AG10803 (cell line): ENCODE data around the gene SLC5A1.
"Not testable (repeated sequence)": the region's sequence is repeated elsewhere in the genome, so short reads cannot be mapped to it uniquely, and the experiment has no call there.

Experiments used
- DNase-seq: peaks from one replicate; pipeline ENCODE4 v3.0.0; 2010; ENCODE audit warnings: low read depth
- H3K4me3 ChIP-seq: 2 replicates; pipeline ENCODE4 v1.5.1; 2011; ENCODE audit warnings: mild to moderate bottlenecking, low read length, control low read depth
- TF ChIP-seq, protein P1 (sequence below): conservative IDR thresholded peaks from 2 replicates; pipeline ENCODE4 v1.5.1; 2011; ENCODE audit warnings: mild to moderate bottlenecking, low read length, control low read depth, inconsistent platforms

The SLC5A1 gene

DNA sequence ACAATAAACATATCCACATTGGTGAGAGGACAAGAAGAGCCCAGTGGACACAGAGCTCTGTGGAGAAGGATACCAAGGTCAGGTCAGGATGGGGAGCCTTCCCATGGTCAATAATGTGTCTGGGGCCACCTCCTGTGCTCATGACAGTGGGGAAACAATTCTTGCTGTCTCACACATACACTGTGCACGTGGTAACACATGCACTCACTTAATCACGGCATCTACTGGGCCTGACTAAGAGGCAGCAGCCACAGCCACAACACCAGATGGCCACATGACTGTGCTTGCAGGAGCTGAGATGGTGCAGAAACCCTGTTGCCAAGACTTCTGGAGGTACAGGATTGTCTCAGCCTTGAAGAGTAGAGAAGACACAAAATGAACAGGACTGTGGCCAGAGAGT lies 87.4 kb downstream of the SLC5A1 start:
- peak; percentile 2 for DNase-seq
- no peak overlapping the region for H3K4me3 ChIP-seq
- TF ChIP-seq, protein P1, sequence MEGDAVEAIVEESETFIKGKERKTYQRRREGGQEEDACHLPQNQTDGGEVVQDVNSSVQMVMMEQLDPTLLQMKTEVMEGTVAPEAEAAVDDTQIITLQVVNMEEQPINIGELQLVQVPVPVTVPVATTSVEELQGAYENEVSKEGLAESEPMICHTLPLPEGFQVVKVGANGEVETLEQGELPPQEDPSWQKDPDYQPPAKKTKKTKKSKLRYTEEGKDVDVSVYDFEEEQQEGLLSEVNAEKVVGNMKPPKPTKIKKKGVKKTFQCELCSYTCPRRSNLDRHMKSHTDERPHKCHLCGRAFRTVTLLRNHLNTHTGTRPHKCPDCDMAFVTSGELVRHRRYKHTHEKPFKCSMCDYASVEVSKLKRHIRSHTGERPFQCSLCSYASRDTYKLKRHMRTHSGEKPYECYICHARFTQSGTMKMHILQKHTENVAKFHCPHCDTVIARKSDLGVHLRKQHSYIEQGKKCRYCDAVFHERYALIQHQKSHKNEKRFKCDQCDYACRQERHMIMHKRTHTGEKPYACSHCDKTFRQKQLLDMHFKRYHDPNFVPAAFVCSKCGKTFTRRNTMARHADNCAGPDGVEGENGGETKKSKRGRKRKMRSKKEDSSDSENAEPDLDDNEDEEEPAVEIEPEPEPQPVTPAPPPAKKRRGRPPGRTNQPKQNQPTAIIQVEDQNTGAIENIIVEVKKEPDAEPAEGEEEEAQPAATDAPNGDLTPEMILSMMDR, result no peak

DNA sequence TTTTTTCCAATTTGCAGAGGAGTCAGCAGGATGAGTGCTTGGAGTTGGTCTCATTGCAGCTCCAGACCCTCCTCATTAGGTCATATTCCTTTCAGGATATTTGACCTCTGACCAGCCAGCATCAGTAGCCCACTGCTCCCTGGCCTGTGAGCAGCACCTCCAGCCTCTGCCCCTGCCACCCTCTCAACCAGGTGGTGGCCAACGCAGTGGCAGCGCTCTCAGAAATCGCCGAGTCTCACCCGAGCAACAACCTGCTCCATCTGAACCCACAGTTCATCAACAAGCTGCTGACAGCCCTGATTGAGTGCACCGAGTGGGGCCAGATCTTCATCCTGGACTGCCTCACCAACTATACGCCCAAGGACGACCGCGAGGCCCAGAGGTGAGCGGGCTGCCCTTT lies 89.1 kb downstream of the SLC5A1 start:
- H3K4me3 ChIP-seq, result no peak overlapping the region
- TF ChIP-seq, protein P1, result no peak
- DNase-seq, result no peak

DNA sequence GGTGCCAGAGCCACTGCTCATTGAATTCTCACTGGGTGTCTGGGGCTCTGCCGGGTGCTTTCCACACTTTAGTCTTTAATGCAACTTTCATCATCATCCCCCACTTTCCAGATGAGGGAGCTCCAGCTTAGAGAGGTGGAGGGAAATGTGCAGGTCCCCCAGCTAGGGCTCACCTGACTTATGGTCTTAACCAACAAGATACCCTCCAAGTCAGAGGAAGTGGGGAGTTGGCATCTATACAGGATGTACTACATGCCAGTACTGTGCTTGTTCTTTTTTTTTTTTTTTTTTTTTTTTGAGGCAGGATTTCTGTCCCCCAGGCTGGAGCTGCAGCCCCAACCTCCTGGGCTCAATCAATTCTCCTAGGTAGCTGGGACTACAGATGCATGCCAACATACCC lies 89.7 kb downstream of the SLC5A1 start:
- TF ChIP-seq, protein P1, result no peak
- no peak overlapping the region for H3K4me3 ChIP-seq
- DNase-seq, result no peak

DNA sequence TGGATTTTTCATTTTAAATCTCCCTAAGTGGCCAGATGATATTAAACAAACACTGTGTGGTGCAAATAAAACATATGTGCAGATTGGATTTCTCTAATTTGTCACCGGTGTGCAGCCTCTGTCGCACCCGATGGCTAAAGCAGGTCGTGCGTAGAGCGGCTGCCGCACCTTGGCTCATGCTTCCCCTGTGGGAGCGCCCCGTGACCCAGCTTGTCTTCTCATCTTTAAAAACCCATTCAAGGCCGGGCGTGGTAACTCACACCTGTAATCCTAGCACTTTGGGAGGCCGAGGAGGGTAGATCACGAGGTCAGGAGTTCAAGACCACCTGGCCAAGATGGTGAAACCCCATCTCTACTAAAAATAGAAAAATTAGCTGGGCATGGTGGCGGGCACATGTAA lies 91.7 kb downstream of the SLC5A1 start:
- not testable (repeated sequence) for DNase-seq, H3K4me3 ChIP-seq

DNA sequence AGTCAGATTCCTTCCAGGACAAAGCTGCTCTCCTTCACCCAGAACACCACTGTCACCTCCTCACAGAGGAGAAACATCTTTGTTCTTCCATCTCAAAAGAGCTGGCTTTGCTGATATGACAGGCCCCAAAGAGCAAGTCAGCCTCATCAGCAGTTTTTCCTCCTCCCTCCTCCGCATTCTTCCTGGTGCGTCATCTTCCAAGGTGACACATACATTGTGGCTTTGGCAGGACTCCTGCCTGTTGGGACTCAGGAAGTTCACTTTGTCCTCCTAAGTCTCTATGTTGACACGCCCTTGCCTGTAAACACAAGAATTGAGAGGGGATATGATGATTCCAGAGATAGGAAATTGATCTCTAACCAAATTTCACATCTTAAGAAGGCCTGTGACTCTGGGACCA lies 92.9 kb downstream of the SLC5A1 start:
- peak; percentile 58 for DNase-seq
- not testable (repeated sequence) for H3K4me3 ChIP-seq

DNA sequence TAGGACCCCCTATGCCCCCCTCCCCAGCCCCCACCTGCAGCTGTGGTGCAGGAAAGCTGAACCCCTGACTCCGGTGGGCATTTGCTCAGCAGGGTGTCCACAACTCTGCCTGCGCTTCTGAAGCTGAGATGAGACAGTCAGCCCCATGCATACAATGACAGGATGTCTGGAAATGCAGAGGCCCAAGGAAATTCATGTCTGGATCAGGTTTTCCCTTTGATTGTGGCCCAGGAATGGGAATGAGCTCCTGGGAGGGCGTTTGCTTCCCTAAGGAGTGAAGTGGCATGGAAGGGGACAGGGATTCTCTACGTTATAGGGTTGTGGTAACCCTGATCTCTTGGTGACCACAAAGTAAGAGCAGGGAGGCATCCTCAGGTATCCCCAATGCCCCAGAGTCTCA lies 93.8 kb downstream of the SLC5A1 start:
- H3K4me3 ChIP-seq, DNase-seq: not testable (repeated sequence)

DNA sequence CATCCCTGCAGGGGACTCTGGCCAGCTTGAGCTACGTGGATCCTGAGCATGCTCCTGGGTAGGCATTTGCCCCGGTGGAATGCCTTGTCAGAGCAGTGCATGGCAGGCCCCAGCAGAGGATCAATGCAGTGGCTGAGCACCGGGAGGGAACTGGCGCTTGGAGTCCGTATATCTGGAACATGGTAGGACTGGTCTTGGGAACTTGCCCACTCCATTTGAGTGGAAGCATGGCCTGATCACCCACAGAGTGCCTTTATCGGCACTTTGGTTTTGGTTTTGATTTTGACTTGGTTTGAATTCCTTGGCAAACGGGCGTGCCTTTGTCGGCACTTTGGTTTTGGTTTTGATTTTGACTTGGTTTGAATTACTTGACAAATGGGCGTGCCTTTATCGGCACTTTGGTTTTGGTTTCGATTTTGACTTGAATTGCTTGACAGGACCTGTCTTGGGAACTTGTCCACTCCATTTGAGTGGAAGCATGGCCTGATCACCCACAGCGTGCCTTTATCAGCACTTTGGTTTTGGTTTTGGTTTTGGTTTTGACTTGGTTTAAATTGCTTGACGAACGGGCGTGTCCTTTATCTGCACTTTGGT lies 94.8 kb downstream of the SLC5A1 start:
- H3K4me3 ChIP-seq, DNase-seq: not testable (repeated sequence)

DNA sequence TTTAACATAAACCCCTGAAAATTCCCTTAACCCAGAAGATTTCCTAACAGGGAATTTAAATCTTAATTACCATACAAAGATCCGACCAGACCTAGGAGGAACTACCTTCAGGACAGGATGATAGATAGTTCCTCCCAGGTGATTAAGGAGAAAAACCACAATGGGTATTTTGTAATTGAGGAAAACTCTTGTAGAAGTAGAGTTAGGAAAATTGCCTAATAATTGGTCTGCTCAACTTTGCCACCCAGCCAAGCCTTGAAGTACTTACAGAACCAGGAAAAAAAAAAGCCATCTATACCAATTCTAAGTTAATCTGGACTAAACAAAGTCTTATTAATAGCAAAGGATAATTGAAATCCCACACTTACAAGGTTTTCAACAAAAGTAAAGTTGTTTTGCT lies 95.5 kb downstream of the SLC5A1 start:
- H3K4me3 ChIP-seq, DNase-seq: not testable (repeated sequence)

DNA sequence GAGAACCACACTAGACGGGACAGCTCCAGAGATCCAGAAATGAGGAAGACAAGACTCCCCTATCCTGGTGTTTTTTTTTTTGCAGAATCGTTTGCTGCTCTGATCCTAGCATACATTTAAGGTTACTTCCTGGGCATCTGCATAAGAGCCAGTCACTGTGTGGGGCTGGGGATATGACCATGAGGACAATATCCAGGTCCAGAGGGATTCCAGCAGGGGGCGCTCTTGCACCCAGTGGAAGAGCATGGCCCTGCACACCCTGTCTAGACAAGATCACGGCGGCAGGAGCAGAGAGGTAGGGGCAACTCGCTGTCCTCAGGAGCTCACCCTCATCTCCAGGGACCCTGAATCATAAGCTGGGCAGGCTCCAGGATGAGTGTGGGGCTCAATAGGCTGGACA lies 97.6 kb downstream of the SLC5A1 start:
- TF ChIP-seq, protein P1, result peak; percentile 9; the same call in 1 of the 2 replicates
- not testable (repeated sequence) for DNase-seq, H3K4me3 ChIP-seq

DNA sequence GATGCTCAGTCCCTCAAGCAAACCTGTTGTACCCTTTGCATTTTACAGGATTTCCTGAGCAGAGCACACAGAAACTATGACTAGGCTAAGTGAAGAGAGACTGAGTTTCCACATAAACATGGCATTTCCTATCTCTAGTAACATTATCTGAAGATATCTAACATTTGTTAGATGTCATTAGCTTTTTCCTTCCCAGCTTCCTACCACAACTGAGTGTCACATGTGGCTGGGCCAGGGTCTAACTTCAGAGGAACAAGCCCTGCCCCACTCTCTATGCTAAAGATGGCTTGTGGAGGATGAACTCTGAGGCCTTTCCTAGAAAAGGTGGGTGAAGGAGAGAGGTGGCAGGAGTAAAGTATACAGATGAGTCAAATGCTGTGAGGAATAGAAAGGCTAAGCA lies 99.5 kb downstream of the SLC5A1 start:
- DNase-seq, result no peak
- no peak overlapping the region for H3K4me3 ChIP-seq
- TF ChIP-seq, protein P1, result no peak
